ENCODE results near the gene ZNF385C. TPM values are rescaled to one million over a fixed set of nuclear protein-coding genes. Genes with fewer than 3 reads are reported as not detected.
A peak's percentile ranks its signal among the peaks of the same experiment; 100 is the strongest.

ZNF385C gene
- total and polyA plus RNA-seq, 8 donors: 0.31 to 3.8 (median 2.7) TPM

DNA sequence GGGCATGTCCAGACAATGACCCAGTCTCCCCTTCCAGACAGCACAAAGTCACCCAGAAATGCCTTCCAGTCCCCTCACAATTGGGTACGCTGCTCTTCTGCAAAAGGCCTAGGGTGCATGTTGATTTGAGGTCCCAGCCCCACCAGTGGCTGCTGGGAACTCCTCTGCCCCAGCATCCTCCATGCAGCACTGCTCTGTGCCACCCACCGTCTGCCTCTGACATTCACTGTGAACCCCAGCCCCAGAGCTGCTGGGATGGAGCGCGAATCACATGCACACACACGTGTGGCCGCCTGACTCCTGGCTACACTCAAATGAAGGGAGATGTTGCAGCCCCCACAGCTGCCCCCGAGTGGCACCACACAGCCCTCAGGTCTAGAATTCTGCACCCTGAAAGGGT is 46.6 kb downstream of the ZNF385C start:
- no peak overlapping the region for H3K27ac ChIP-seq

DNA sequence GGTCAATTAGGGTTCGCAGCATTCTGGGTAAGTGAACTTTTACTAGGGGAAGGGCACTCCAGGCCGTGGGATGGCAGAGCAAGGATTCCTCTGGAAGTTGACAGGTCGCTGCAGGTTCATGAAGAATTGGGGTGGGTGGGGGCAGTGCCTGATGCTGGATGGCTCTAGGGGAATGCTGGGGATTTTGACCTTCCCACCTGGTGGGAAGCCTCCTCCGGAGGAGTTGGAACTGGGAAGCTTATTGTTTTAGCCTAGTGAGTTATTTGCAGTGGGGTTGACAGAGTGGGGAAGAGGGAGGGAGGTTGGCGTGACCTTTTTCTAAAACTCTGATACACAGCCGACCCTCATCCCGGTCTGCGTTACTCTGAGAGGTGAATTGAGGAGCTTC is 47.3 kb downstream of the ZNF385C start:
- peaks cover 0 to 21% of the 10 kb centered on the region in 2 donors for H3K4me1 ChIP-seq
- intact Hi-C loops (cut with DNase I): no loop called here
- peaks cover 0 to 37% of the 10 kb centered on the region in 2 donors for H3K27me3 ChIP-seq
- DNase-seq (no peak), ATAC-seq (no peak)
- no peaks in the 10 kb centered on the region for H3K36me3 ChIP-seq
- H3K9me3 ChIP-seq: no peaks in the 10 kb centered on the region
- H3K4me3 ChIP-seq: peak overlapping the region; percentile 50 to 55
- no peak overlapping the region for H3K27ac ChIP-seq
- TF ChIP-seq, protein P1, sequence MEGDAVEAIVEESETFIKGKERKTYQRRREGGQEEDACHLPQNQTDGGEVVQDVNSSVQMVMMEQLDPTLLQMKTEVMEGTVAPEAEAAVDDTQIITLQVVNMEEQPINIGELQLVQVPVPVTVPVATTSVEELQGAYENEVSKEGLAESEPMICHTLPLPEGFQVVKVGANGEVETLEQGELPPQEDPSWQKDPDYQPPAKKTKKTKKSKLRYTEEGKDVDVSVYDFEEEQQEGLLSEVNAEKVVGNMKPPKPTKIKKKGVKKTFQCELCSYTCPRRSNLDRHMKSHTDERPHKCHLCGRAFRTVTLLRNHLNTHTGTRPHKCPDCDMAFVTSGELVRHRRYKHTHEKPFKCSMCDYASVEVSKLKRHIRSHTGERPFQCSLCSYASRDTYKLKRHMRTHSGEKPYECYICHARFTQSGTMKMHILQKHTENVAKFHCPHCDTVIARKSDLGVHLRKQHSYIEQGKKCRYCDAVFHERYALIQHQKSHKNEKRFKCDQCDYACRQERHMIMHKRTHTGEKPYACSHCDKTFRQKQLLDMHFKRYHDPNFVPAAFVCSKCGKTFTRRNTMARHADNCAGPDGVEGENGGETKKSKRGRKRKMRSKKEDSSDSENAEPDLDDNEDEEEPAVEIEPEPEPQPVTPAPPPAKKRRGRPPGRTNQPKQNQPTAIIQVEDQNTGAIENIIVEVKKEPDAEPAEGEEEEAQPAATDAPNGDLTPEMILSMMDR (IDR thresholded peaks at IDR 0.05): no peak

More for the DNA sequence above, 46.6 kb downstream of the ZNF385C start:
- intact Hi-C loops (cut with DNase I): no loop called here
- H3K27me3 ChIP-seq: peaks cover 0 to 37% of the 10 kb centered on the region in 2 donors
- H3K9me3 ChIP-seq: no peaks in the 10 kb centered on the region
- ATAC-seq (no peak), DNase-seq (no peak)
- peaks cover 0 to 21% of the 10 kb centered on the region in 2 donors for H3K4me1 ChIP-seq
- TF ChIP-seq, protein P1 (IDR thresholded peaks at IDR 0.05): no peak
- no peak overlapping the region for H3K4me3 ChIP-seq
- no peaks in the 10 kb centered on the region for H3K36me3 ChIP-seq

DNA sequence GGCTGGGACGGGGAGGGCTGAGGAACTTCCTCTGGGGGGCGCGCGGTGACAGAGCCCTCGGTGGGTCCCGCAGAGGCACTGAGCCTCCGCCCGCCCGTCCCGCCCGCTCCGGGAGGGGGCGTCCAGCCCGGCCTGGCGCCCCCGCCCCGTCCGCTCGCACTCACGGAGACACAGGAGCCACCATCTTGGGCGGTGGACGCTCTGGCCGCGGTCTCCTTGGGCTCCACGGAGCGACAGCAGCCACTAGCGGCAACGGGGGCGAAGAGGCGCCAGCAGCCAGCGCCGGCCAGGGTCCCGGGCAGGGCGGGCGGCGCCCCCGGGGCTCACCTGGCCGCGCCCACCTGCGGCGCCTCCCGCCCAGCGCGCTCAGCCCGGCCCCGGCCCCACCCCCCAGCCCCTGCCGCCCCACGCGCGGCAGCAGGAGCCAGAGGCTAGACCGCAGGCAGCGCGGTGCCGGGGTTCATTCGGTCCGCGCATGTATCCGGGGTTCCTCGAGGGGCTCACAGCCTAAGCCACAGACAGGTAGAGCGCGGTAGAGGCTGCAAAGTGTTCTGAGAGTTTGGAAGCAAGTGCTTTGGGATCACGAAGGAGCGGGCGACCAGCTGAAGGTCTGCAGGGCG is 47.8 kb downstream of the ZNF385C start, which contains the start of gene C17orf113:
TSS of gene C17orf113 (minus strand) at position 209 of the 620 bp plus-strand sequence. CDS start 7,225 bp downstream, outside the sequence.
- TF ChIP-seq, protein P1 (IDR thresholded peaks at IDR 0.05): no peak
- peak; percentile 36 to 90 (median 65) for DNase-seq
- ATAC-seq: peak; percentile 79
- H3K27me3 ChIP-seq: peaks cover 0 to 37% of the 10 kb centered on the region in 2 donors
- no peak within 1 kb of the TSS for H3K27ac ChIP-seq
- H3K36me3 ChIP-seq: no peaks in the 10 kb centered on the region
- intact Hi-C loops (cut with DNase I): no loop called here
- H3K4me3 ChIP-seq: peak within 1 kb of the TSS; percentile 50 to 55
- no peaks in the 10 kb centered on the region for H3K9me3 ChIP-seq
- peaks cover 0 to 21% of the 10 kb centered on the region in 2 donors for H3K4me1 ChIP-seq

DNA sequence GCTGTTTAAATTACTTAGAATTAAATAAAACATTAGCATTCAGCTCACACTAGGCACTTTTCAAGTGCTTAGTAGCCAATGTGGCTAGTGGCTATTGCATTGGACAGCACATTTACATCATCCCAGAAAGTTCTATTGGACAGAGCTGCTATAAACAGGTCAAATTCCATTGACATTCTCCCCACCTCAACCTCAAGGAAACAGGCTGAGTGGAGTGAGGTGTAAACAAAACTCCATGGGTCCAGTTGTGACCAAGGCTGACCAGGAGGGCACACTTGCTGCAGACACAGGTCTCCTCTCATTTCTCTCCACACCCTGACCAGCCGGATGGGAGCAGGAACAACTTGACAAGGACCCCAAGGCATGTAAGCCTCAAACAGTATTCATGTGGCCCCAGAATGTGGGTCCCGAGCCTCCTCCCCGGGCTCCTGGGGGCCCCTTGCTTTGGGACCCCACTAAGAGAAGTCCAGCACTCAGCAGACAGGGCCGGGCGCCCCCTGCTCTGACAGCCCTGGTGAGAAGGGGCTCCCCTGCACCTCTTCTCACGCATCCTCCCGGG is 48.4 kb downstream of the ZNF385C start:
- Histone ChIP-seq H3K4me1 (peaks cover 0 to 21% of the 10 kb centered on the region in 2 donors), H3K36me3 (no peaks in the 10 kb centered on the region), H3K9me3 (no peaks in the 10 kb centered on the region), H3K27ac (no peak overlapping the region), H3K27me3 (peaks cover 0 to 37% of the 10 kb centered on the region in 2 donors), H3K4me3 (peak overlapping the region; percentile 50 to 55)
- intact Hi-C loops (cut with DNase I): no loop called here
- ATAC-seq (peak; percentile 55), DNase-seq (no peak)
- TF ChIP-seq, protein P1 (IDR thresholded peaks at IDR 0.05): no peak

DNA sequence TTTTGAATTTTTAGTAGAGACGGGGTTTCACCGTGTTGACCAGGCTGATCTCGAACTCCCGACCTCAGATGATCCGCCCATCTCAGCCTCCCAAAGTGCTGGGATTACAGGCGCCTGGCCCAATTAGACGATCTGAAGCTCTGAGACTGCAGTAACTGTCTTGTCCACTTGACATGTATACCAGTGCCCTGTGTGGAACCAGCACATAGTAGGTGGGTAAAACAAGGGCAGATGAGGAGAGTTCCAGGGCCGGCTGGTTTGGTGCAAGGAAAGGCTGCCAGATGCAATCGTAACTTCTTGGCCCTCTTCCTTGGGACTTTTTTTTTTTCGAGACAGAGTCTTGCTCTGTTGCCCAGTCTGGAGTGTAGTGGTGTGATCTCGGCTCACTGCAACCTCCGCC is 50.9 kb downstream of the ZNF385C start:
- no peaks in the 10 kb centered on the region for H3K9me3 ChIP-seq
- H3K36me3 ChIP-seq: no peaks in the 10 kb centered on the region
- peaks cover 0 to 16% of the 10 kb centered on the region in 2 donors for H3K27me3 ChIP-seq
- H3K27ac ChIP-seq: no peak overlapping the region
- intact Hi-C loops (cut with DNase I): no loop called here
- peaks cover 0 to 21% of the 10 kb centered on the region in 2 donors for H3K4me1 ChIP-seq
- TF ChIP-seq, protein P1 (IDR thresholded peaks at IDR 0.05): no peak
- DNase-seq (no peak), ATAC-seq (no peak)
- no peak overlapping the region for H3K4me3 ChIP-seq

Data from left lung (tissue), 10 donors.